AG04450 (cell line): ENCODE data around the gene SLC13A5. TPM values are rescaled to one million over a fixed set of nuclear protein-coding genes. Genes with fewer than 3 reads are reported as not detected.

Source experiments
- CTCF ChIA-PET: fragments of 300-600, 350-600 bp; formaldehyde crosslinking; extraction: SDS; loops from one replicate; lab custom pipeline; 2022; ENCODE audit warnings: antibody characterized with exemption, inconsistent platforms; lab: Charles Lee
- POLR2A ChIA-PET: fragments of 350-600 bp; formaldehyde crosslinking; extraction: SDS; loops from one replicate; lab custom pipeline; 2021; ENCODE audit warnings: antibody characterized with exemption, inconsistent platforms; lab: Yijun Ruan, JAX
- DNase-seq: peaks from one replicate; pipeline ENCODE4 v3.0.0-alpha.2; 2011; ENCODE audit warnings: low read depth, low spot score
- H3K27ac ChIP-seq: one replicate; pipeline ENCODE4 v1.5.1; 2012; ENCODE audit warnings: low read depth, low read length, control low read depth
- H3K27me3 ChIP-seq: one replicate; pipeline ENCODE4 v1.6.0; 2012; ENCODE audit warnings: low read length; ENCODE audit not compliant: control insufficient read depth, insufficient read depth
- H3K4me3 ChIP-seq: 2 replicates; pipeline ENCODE4 v1.5.1; 2011; ENCODE audit warnings: mild to moderate bottlenecking, low read depth, low read length, control low read depth
- H3K9me3 ChIP-seq: 2 replicates; pipeline ENCODE4 v1.5.1; 2012; ENCODE audit warnings: low read length; ENCODE audit not compliant: control insufficient read depth, insufficient read depth
- polyA plus RNA-seq: library from polyadenylated mRNA; depleted of rRNA; stranded (reverse); fragments of >200 nt; gene quantifications from 2 replicates; pipeline ENCODE4 v1.2.3, GENCODE V29; 2011
- TF ChIP-seq, protein P1 (sequence below): IDR thresholded peaks from 2 replicates; pipeline ENCODE4 v1.5.1; 2011; ENCODE audit warnings: low read depth, low read length, control low read depth, inconsistent platforms

The SLC13A5 gene
- polyA plus RNA-seq, 1 experiment = not detected

DNA sequence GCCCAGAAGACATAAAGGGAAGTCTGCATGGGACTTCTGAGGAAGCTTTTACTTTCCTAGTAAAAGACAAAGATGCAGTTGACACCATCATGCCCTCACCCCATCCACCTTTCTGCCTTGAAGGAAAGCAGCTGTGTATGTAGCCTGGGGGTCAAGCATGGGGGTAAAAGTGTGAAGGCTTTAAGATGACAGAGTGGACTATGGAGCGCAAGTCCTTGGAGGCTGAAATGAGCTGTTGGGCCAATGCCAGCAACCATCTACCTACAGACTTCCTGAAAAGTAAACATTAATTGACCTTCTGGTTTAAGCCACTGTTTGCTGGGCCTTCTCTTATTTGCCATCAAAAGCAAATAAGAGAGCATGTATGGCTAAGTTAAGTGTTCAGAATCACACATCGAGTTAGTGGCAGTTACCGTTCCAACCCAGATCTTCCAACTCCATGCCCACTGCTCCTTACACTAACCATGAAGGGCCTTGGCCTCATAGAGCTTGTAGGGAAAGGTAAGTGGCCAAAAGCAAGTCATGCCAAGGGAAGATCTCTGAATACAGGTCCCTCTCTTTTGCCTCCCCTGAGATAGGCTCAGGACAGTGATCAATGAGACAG, 30.0 kb downstream of the SLC13A5 start:
- Histone ChIP-seq H3K27ac (no peak overlapping the region), H3K4me3 (no peak overlapping the region), H3K27me3 (peaks cover 7% of the 10 kb centered on the region), H3K9me3 (no peaks in the 10 kb centered on the region)
- TF ChIP-seq, protein P1, sequence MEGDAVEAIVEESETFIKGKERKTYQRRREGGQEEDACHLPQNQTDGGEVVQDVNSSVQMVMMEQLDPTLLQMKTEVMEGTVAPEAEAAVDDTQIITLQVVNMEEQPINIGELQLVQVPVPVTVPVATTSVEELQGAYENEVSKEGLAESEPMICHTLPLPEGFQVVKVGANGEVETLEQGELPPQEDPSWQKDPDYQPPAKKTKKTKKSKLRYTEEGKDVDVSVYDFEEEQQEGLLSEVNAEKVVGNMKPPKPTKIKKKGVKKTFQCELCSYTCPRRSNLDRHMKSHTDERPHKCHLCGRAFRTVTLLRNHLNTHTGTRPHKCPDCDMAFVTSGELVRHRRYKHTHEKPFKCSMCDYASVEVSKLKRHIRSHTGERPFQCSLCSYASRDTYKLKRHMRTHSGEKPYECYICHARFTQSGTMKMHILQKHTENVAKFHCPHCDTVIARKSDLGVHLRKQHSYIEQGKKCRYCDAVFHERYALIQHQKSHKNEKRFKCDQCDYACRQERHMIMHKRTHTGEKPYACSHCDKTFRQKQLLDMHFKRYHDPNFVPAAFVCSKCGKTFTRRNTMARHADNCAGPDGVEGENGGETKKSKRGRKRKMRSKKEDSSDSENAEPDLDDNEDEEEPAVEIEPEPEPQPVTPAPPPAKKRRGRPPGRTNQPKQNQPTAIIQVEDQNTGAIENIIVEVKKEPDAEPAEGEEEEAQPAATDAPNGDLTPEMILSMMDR = no peak
- ChIA-PET POLR2A (no interaction called here), CTCF (interaction anchor here (0.9 to 1.4 kb wide), 2 partner anchors 18 to 339 kb away, joined by 3 to 4 read pairs; no protein-coding TSS in a partner anchor)
- DNase-seq = no peak

- ChIA-PET CTCF (interaction anchor here (0.8 to 1.6 kb wide), 3 partner anchors 16 to 322 kb away, joined by 3 to 7 read pairs (median 4); no protein-coding TSS in a partner anchor), POLR2A (no interaction called here)
- Histone ChIP-seq H3K27ac (no peak overlapping the region), H3K27me3 (peaks cover 9% of the 10 kb centered on the region), H3K4me3 (no peak overlapping the region), H3K9me3 (no peaks in the 10 kb centered on the region)
- TF ChIP-seq, protein P1 = no peak
- no peak for DNase-seq
Observed at GRCh38 chr17:6682339-6682738, 30.8 kb downstream of the SLC13A5 start.

DNA sequence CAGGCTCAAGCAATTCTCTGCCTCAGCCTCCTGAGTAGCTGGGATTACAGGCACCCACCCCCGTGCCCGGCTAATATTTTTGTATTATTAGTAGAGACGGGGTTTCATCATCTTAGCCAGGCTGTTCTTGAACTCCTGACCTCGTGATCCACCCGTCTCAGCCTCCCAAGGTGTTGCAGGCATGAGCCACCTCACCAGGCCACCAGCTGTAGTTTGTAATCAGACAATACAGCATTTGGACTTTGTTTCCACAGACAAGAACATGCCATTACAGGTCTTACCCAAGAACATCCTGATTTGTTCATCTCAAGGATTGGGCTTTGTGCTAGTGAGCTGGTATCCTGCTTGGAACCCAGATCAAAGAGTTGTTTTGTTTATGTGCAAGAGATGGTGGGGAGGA, 31.5 kb downstream of the SLC13A5 start:
- no peak overlapping the region for H3K27ac ChIP-seq
- H3K9me3 ChIP-seq = no peaks in the 10 kb centered on the region
- ChIA-PET CTCF (interaction anchor here (0.8 to 1.6 kb wide), 2 partner anchors 15 to 323 kb away, joined by 4 to 7 read pairs; no protein-coding TSS in a partner anchor), POLR2A (no interaction called here)
- no peak overlapping the region for H3K4me3 ChIP-seq
- DNase-seq = no peak
- TF ChIP-seq, protein P1 = no peak
- peaks cover 14% of the 10 kb centered on the region for H3K27me3 ChIP-seq

GRCh38 chr17:6681176-6681575, 32.0 kb downstream of the SLC13A5 start:
- H3K27me3 ChIP-seq = peaks cover 14% of the 10 kb centered on the region
- DNase-seq = no peak
- ChIA-PET CTCF (interaction anchor here (1.6 kb wide), 1 partner anchor 323 kb away, joined by 4 read pairs; no protein-coding TSS in a partner anchor), POLR2A (no interaction called here)
- no peak overlapping the region for H3K27ac ChIP-seq
- H3K4me3 ChIP-seq = no peak overlapping the region
- H3K9me3 ChIP-seq = no peaks in the 10 kb centered on the region
- TF ChIP-seq, protein P1 = no peak

GRCh38 chr17:6679241-6679640, 33.9 kb downstream of the SLC13A5 start:
- TF ChIP-seq, protein P1 = no peak
- no peak for DNase-seq
- POLR2A ChIA-PET = no interaction called here
- Histone ChIP-seq H3K4me3 (no peak overlapping the region), H3K27me3 (peaks cover 12% of the 10 kb centered on the region), H3K9me3 (no peaks in the 10 kb centered on the region), H3K27ac (no peak overlapping the region)
- CTCF ChIA-PET = interaction anchor here (0.7 to 1.2 kb wide), 2 partner anchors 13 to 233 kb away, joined by 3 to 4 read pairs; no protein-coding TSS in a partner anchor
